Adrenal gland (tissue), 12 donors: ENCODE measurements around the gene MDN1. TPM values are rescaled to one million over a fixed set of nuclear protein-coding genes. Genes with fewer than 3 reads are reported as not detected.
A peak's percentile ranks its signal among the peaks of the same experiment; 100 is the strongest.
"Not testable (repeated sequence)": the region's sequence is repeated elsewhere in the genome, so short reads cannot be mapped to it uniquely, and the experiment has no call there.

ENCODE experiments used
- DNase-seq, 7 donors: peaks; one replicate each; pipeline ENCODE4 v3.0.0-alpha.2; 2019 to 2020
- H3K27ac ChIP-seq, 5 donors: fragments of 200-600 bp; sonication (generic) in 4 of 5; 1 replicate in 3 of 5; 2 replicates in 2 of 5; pipeline versions ENCODE4 v1.5.1 to v1.8.0; 2016 to 2020; ENCODE audit warnings: mild to moderate bottlenecking in 1 of 5
- H3K27me3 ChIP-seq: fragments of 200-600 bp; 2 replicates; pipeline ENCODE4 v1.8.0; 2021
- H3K36me3 ChIP-seq, 2 donors: fragments of 200-600 bp; replicated peaks in 1 of 2; 1 replicate in 1 of 2; 2 replicates in 1 of 2; pipeline versions ENCODE4 v1.5.1 to v1.8.0; 2018 to 2022
- H3K4me1 ChIP-seq, 2 donors: fragments of 200-600 bp; replicated peaks in 1 of 2; 1 replicate in 1 of 2; 2 replicates in 1 of 2; pipeline versions ENCODE4 v1.5.1 to v1.8.0; 2018 to 2021
- H3K4me3 ChIP-seq, 4 donors: fragments of 200-600 bp; sonication (generic) in 3 of 4; one replicate each; pipeline ENCODE4 v1.5.1; 2016 to 2018
- H3K9me3 ChIP-seq, 3 donors: fragments of 200-600 bp; sonication (generic) in 1 of 3; replicated peaks in 1 of 3; 1 replicate in 2 of 3; 2 replicates in 1 of 3; pipeline versions ENCODE4 v1.5.1 to v1.8.0; 2016 to 2021
- CTCF ChIP-seq, 6 experiments: fragments of 450-650 bp in 4 of 6; fragments of 200-600 bp in 2 of 6; sonication (generic) in 1 of 6; IDR thresholded peaks; 1 replicate in 5 of 6; 2 replicates in 1 of 6; pipeline versions ENCODE4 v1.5.1 to v1.8.0; 2016 to 2021; ENCODE audit warnings: antibody characterized with exemption in 6 of 6, mild to moderate bottlenecking in 2 of 6, moderate library complexity in 1 of 6
- POLR2A ChIP-seq, 2 donors: fragments of 450-650 bp; IDR thresholded peaks; one replicate each; pipeline ENCODE4 v1.6.1; 2017; ENCODE audit warnings: antibody characterized with exemption in 2 of 2, mild to moderate bottlenecking in 2 of 2, moderate library complexity in 1 of 2
- WGBS, 4 donors: extraction: QIAGEN DNeasy Blood & Tissue Kit in 2 of 4; methylation state at CpG; one replicate each; pipeline versions ENCODE4 v1.1.5 to v1.1.7; 2013 to 2017; 5-methylcytosine and 5-hydroxymethylcytosine counted together
- intact Hi-C, 2 donors: fragments of 100-400 bp; cut with DNase I; formaldehyde crosslinking; loops; one replicate each; pipeline versions ENCODE4 v1.14.1 to v1.15.0; 2022 to 2023
- polyA plus RNA-seq, 3 donors: library from polyadenylated mRNA; stranded (reverse); fragments of 200-250 nt in 2 of 3; fragments of 350-450 nt in 1 of 3; fragmentation: Illumina TruSeq in 1 of 3; extraction: RNeasy Lipid Tissue Mini Kit (QIAGEN cat#74804) in 1 of 3; gene quantifications; one replicate each; pipeline ENCODE4 v1.2.3, GENCODE V29; 2013 to 2014
- total RNA-seq, 9 donors: library from RNA; depleted of rRNA in 4 of 9; stranded (reverse); fragments of >200 nt in 4 of 9; fragments of 120-200 nt in 1 of 9; fragmentation: NEBNext Ultra II Directional in 1 of 9; extraction: Animal tissue kit (Norgen Biotek cat#: 25700) in 1 of 9; gene quantifications; one replicate each; pipeline versions ENCODE4 v1.1.0 to v1.2.4, GENCODE V29; 2013 to 2023
- donor health status: healthy with polysubstance abuse.
- donor health status: Bipolar disorder and iron deficiency.
- donor health status: DM: yes; HTN: yes; CAD: no.
- donor health status: DM: no; HTN: no; CAD: no.
- donor health status: DM: no; HTN: no; CAD: no.
- donor health status: DM: yes; HTN: yes; CAD: no.

The MDN1 gene
- total and polyA plus RNA-seq, 12 donors: 15.0 to 74.1 (median 28.4) TPM

- H3K4me1 ChIP-seq: peaks cover 5 to 10% of the 10 kb centered on the region in 2 donors
- WGBS, 4 donors: 0 to 1% (median 0%) methylated on average over 17 to 41 of the region's 41 CpGs
- H3K36me3 ChIP-seq: no peaks in the 10 kb centered on the region
- peak within 1 kb of the TSS in 4 of 5 donors; percentile 67 to 91 (median 86) for H3K27ac ChIP-seq
- H3K4me3 ChIP-seq: peak within 1 kb of the TSS; percentile 66 to 98 (median 78)
- TF ChIP-seq CTCF (IDR thresholded peaks at IDR 0.05) (no peak), POLR2A (IDR thresholded peaks at IDR 0.05) (peak in 1 of 2 donors; percentile 68)
- peak; percentile 95 to 99 (median 97) for DNase-seq
- no peaks in the 10 kb centered on the region for H3K27me3 ChIP-seq
- intact Hi-C loops: no loop called here
- no peaks in the 10 kb centered on the region for H3K9me3 ChIP-seq
Measured at GRCh38 chr6:89829472-89830169, 10.0 kb upstream of the MDN1 start, which contains the start of gene CASP8AP2. Gene CASP8AP2 (plus strand): TSS chr6:89829880.

- no peaks in the 10 kb centered on the region for H3K36me3 ChIP-seq
- intact Hi-C loops: no loop called here
- no peaks in the 10 kb centered on the region for H3K27me3 ChIP-seq
- H3K4me3 ChIP-seq: peak overlapping the region; percentile 64 to 98 (median 78)
- peak in 3 of 7 donors; percentile 18 to 33 (median 22) for DNase-seq
- TF ChIP-seq CTCF (IDR thresholded peaks at IDR 0.05): no peak
- TF ChIP-seq POLR2A (IDR thresholded peaks at IDR 0.05): no peak
- H3K9me3 ChIP-seq: no peaks in the 10 kb centered on the region
- peaks cover 5 to 10% of the 10 kb centered on the region in 2 donors for H3K4me1 ChIP-seq
- H3K27ac ChIP-seq: peak overlapping the region in 4 of 5 donors; percentile 67 to 91 (median 86)
- 0 to 4% (median 2%) methylated on average over 18 of the region's 18 CpGs for WGBS, 4 donors
Measured at GRCh38 chr6:89828988-89829471, 9.4 kb upstream of the MDN1 start.

GRCh38 chr6:89828475-89828987 is 8.9 kb upstream of the MDN1 start:
- 44 to 59% (median 47%) methylated on average over 13 of the region's 13 CpGs for WGBS, 4 donors
- H3K27me3 ChIP-seq, intact Hi-C loops, H3K36me3 ChIP-seq, H3K9me3 ChIP-seq: not testable (repeated sequence)
- Histone ChIP-seq H3K4me1 (peaks cover 5 to 10% of the 10 kb centered on the region in 2 donors), H3K4me3 (peak overlapping the region; percentile 64 to 98 (median 78)), H3K27ac (peak overlapping the region in 4 of 5 donors; percentile 67 to 91 (median 86))
- peak in 1 of 7 donors; percentile 58 for DNase-seq

- Histone ChIP-seq H3K4me1 (peaks cover 5 to 10% of the 10 kb centered on the region in 2 donors), H3K27ac (no peak overlapping the region), H3K36me3 (no peaks in the 10 kb centered on the region), H3K4me3 (no peak overlapping the region), H3K9me3 (no peaks in the 10 kb centered on the region), H3K27me3 (no peaks in the 10 kb centered on the region)
- DNase-seq: no peak
- no peak for TF ChIP-seq CTCF (IDR thresholded peaks at IDR 0.05)
- no peak for TF ChIP-seq POLR2A (IDR thresholded peaks at IDR 0.05)
- intact Hi-C loops: no loop called here
- 77 to 82% (median 80%) methylated on average over 6 of the region's 6 CpGs for WGBS, 4 donors
Measured at GRCh38 chr6:89826029-89826528, 6.5 kb upstream of the MDN1 start.
